KBM-7 (cell line): Measurements from ENCODE around the gene PXDC1.

ENCODE experiments used
- DNase-seq: peaks from one replicate; pipeline ENCODE4 v3.0.0-alpha.2; 2015
- in situ Hi-C: fragments of 300-500 bp; cut with MboI; formaldehyde crosslinking; loops from 2 replicates; pipeline ENCODE4 v1.14.3; 2020; ENCODE audit warnings: low sequenced_read_pairs, low pct_unique_long_range_greater_than_20kb, mixed read lengths

Gene PXDC1

GRCh38 chr6:3751077-3751729, at the start of gene PXDC1:
Gene PXDC1 (minus strand): TSS chr6:3751713. CDS start chr6:3751531, 182 bp downstream.
- DNase-seq = peak; percentile 18
- in situ Hi-C loops = no loop called here

- in situ Hi-C loops = no loop called here
- DNase-seq = no peak
These were observed 49.5 kb upstream of the PXDC1 start for GRCh38 chr6:3800850-3801591.

- no peak for DNase-seq
- in situ Hi-C loops = no loop called here
These were observed 48.2 kb upstream of the PXDC1 start for GRCh38 chr6:3799719-3800118.

- no peak for DNase-seq
These were observed 46.8 kb upstream of the PXDC1 start for GRCh38 chr6:3798055-3798919.

GRCh38 chr6:3797231-3798054, 45.9 kb upstream of the PXDC1 start:
- DNase-seq = no peak
- in situ Hi-C loops = no loop called here

More at GRCh38 chr6:3798055-3798919, 46.8 kb upstream of the PXDC1 start:
- in situ Hi-C loops = no loop called here

GRCh38 chr6:3796719-3797041, 45.2 kb upstream of the PXDC1 start:
- in situ Hi-C loops = no loop called here
- DNase-seq = no peak

- in situ Hi-C loops = no loop called here
- DNase-seq = no peak
These were observed 44.6 kb upstream of the PXDC1 start for GRCh38 chr6:3795836-3796718.

- no peak for DNase-seq
- in situ Hi-C loops = no loop called here
These were observed 42.6 kb upstream of the PXDC1 start for GRCh38 chr6:3794092-3794491.

- in situ Hi-C loops = no loop called here
- DNase-seq = no peak
These were observed 42.0 kb upstream of the PXDC1 start for GRCh38 chr6:3793545-3793944.

GRCh38 chr6:3791526-3792203, 40.2 kb upstream of the PXDC1 start:
- no peak for DNase-seq
- in situ Hi-C loops = no loop called here

GRCh38 chr6:3789896-3790558, 38.5 kb upstream of the PXDC1 start:
- DNase-seq = no peak
- in situ Hi-C loops = no loop called here

GRCh38 chr6:3789018-3789895, 37.7 kb upstream of the PXDC1 start:
- in situ Hi-C loops = no loop called here

GRCh38 chr6:3788408-3789017, 37.0 kb upstream of the PXDC1 start:
- in situ Hi-C loops = no loop called here

More at GRCh38 chr6:3789018-3789895, 37.7 kb upstream of the PXDC1 start:
- no peak for DNase-seq

GRCh38 chr6:3786141-3786540, 34.6 kb upstream of the PXDC1 start:
- in situ Hi-C loops = no loop called here
- no peak for DNase-seq

More at GRCh38 chr6:3788408-3789017, 37.0 kb upstream of the PXDC1 start:
- DNase-seq = no peak

- DNase-seq = no peak
- in situ Hi-C loops = no loop called here
These were observed 34.2 kb upstream of the PXDC1 start for GRCh38 chr6:3785745-3786098.
